GM23338 (cell line): ENCODE results near the gene PCNT. TPM values are rescaled to one million over a fixed set of nuclear protein-coding genes. Genes with fewer than 3 reads are reported as not detected.

ENCODE experiments used
- ATAC-seq: fragments of 200-7000 bp; cut with Tn5 transposase; 3 replicates; pipeline ENCODE4 v1.9.1; 2020
- DNase-seq: peaks from one replicate; pipeline ENCODE4 v3.0.0-alpha.2; 2015; ENCODE audit warnings: low spot score
- H2AFZ ChIP-seq: fragments of 200-600 bp; sonication (generic); 2 replicates; pipeline ENCODE4 v1.8.0; 2016; ENCODE audit warnings: antibody characterized with exemption, mild to moderate bottlenecking, moderate library complexity
- H3F3A ChIP-seq: fragments of 200-600 bp; sonication (generic); replicated peaks from 2 replicates; pipeline ENCODE4 v1.8.0; 2017; ENCODE audit warnings: antibody characterized with exemption, mixed run types, low read depth
- H3K27ac ChIP-seq: fragments of 200-600 bp; sonication (generic); 2 replicates; pipeline ENCODE4 v1.6.1; 2016; ENCODE audit warnings: low read depth
- H3K27me3 ChIP-seq: fragments of 200-600 bp; sonication (generic); 2 replicates; pipeline ENCODE4 v1.8.0; 2016; ENCODE audit warnings: mild to moderate bottlenecking, mixed run types, moderate library complexity; ENCODE audit not compliant: insufficient read depth
- H3K36me3 ChIP-seq: fragments of 200-600 bp; sonication (generic); 2 replicates; pipeline ENCODE4 v1.8.0; 2016; ENCODE audit warnings: mild to moderate bottlenecking; ENCODE audit not compliant: insufficient read depth
- H3K4me1 ChIP-seq: fragments of 200-600 bp; sonication (generic); 2 replicates; pipeline ENCODE4 v1.8.0; 2016; ENCODE audit warnings: mild to moderate bottlenecking, moderate library complexity; ENCODE audit not compliant: insufficient read depth
- H3K4me2 ChIP-seq: fragments of 200-600 bp; sonication (generic); 2 replicates; pipeline ENCODE4 v1.7.1; 2017; ENCODE audit warnings: mixed run types
- H3K4me3 ChIP-seq: fragments of 200-600 bp; sonication (generic); 2 replicates; pipeline ENCODE4 v1.6.1; 2016; ENCODE audit warnings: mixed run types
- H3K79me2 ChIP-seq: fragments of 200-600 bp; sonication (generic); replicated peaks from 2 replicates; pipeline ENCODE4 v1.8.0; 2017; ENCODE audit warnings: mild to moderate bottlenecking; ENCODE audit not compliant: insufficient read depth
- H3K9me2 ChIP-seq: fragments of 200-600 bp; sonication (generic); 2 replicates; pipeline ENCODE4 v1.8.0; 2017; ENCODE audit not compliant: insufficient read depth
- H4K20me1 ChIP-seq: fragments of 200-600 bp; sonication (generic); replicated peaks from 2 replicates; pipeline ENCODE4 v1.8.0; 2017; ENCODE audit warnings: mild to moderate bottlenecking; ENCODE audit not compliant: insufficient read depth
- H3K27ac Mint-ChIP-seq: 2 replicates; pipeline ENCODE4 v1.8.0; 2020; ENCODE audit warnings: inconsistent platforms, mild to moderate bottlenecking, moderate library complexity, mixed read lengths
- H3K27me3 Mint-ChIP-seq: 3 replicates; pipeline ENCODE4 v1.8.0; 2022; ENCODE audit warnings: low read depth, mild to moderate bottlenecking, moderate library complexity, mixed read lengths, inconsistent platforms; ENCODE audit not compliant: insufficient read depth, poor library complexity
- H3K36me3 Mint-ChIP-seq: 3 replicates; pipeline ENCODE4 v1.8.0; 2021; ENCODE audit warnings: low read depth, mild to moderate bottlenecking, inconsistent platforms, moderate library complexity, mixed read lengths
- H3K4me1 Mint-ChIP-seq: 3 replicates; pipeline ENCODE4 v1.8.0; 2020; ENCODE audit warnings: mild to moderate bottlenecking, inconsistent platforms, mixed read lengths
- H3K4me3 Mint-ChIP-seq: 3 replicates; pipeline ENCODE4 v1.8.0; 2021; ENCODE audit warnings: moderate library complexity, mild to moderate bottlenecking, inconsistent platforms, mixed read lengths
- H3K9me3 Mint-ChIP-seq: 3 replicates; pipeline ENCODE4 v1.8.0; 2020; ENCODE audit warnings: moderate library complexity, mild to moderate bottlenecking, inconsistent platforms, mixed read lengths
- CREB1 ChIP-seq: fragments of 250-450 bp; sonication (Bioruptor Pico); IDR thresholded peaks from 2 replicates; pipeline ENCODE4 v1.5.0; 2020; ENCODE audit warnings: low read depth, mild to moderate bottlenecking, moderate library complexity
- EZH2 ChIP-seq: fragments of 200-600 bp; sonication (generic); IDR thresholded peaks from one replicate; pipeline ENCODE4 v1.8.0; 2017; ENCODE audit warnings: antibody characterized with exemption, mild to moderate bottlenecking, low read depth; ENCODE audit not compliant: unreplicated experiment
- EZH2phosphoT487 ChIP-seq: fragments of 200-600 bp; sonication (generic); IDR thresholded peaks from one replicate; pipeline ENCODE4 v1.8.1; 2018; ENCODE audit warnings: antibody characterized with exemption; ENCODE audit not compliant: unreplicated experiment
- JUNB ChIP-seq: IDR thresholded peaks from one replicate; pipeline ENCODE4 v1.6.1; 2016; ENCODE audit warnings: antibody characterized with exemption; ENCODE audit not compliant: unreplicated experiment
- NANOG ChIP-seq: IDR thresholded peaks from 2 replicates; pipeline ENCODE4 v1.6.1; 2016; ENCODE audit warnings: antibody characterized with exemption, borderline replicate concordance
- POLR2AphosphoS5 ChIP-seq: IDR thresholded peaks from 2 replicates; pipeline ENCODE4 v1.6.1; 2016; ENCODE audit warnings: antibody characterized with exemption, low read depth
- STAT1 ChIP-seq: IDR thresholded peaks from one replicate; pipeline ENCODE4 v1.6.1; 2016; ENCODE audit warnings: antibody characterized with exemption; ENCODE audit not compliant: unreplicated experiment
- ZNF114 ChIP-seq: fragments of 250-450 bp; sonication (Bioruptor Pico); IDR thresholded peaks from 2 replicates; pipeline ENCODE4 v1.5.0; 2020; ENCODE audit warnings: mild to moderate bottlenecking, moderate library complexity
- ZNF331 ChIP-seq: fragments of 250-450 bp; sonication (Bioruptor Pico); IDR thresholded peaks from 2 replicates; pipeline ENCODE4 v1.5.0; 2020; ENCODE audit warnings: low read depth, mild to moderate bottlenecking, moderate library complexity
- polyA plus RNA-seq: library from polyadenylated mRNA; unstranded; fragments of >200 nt; fragmentation: Nextera tagmentation; extraction: Ambion mirVana; gene quantifications from 2 replicates; pipeline ENCODE4 v1.2.1, GENCODE V29; 2016
- total RNA-seq: library from RNA; depleted of rRNA; stranded (reverse); fragments of >200 nt; shearing (Covaris generic); gene quantifications from 2 replicates; pipeline ENCODE4 v1.2.3, GENCODE V29; 2014
- TF ChIP-seq, protein P1 (sequence below): fragments of 250-450 bp; sonication (Bioruptor Pico); IDR thresholded peaks from 2 replicates; pipeline ENCODE4 v1.5.0; 2020; ENCODE audit warnings: mild to moderate bottlenecking, moderate library complexity
- TF ChIP-seq, protein P2 (sequence below), 2 experiments: fragments of 200-600 bp in 1 of 2; sonication (generic) in 1 of 2; conservative IDR thresholded peaks; 2 replicates each; pipeline versions ENCODE4 v1.5.1 to v1.6.1; 2016 to 2017; ENCODE audit warnings: antibody characterized with exemption in 2 of 2, low read depth in 2 of 2, mild to moderate bottlenecking in 2 of 2, moderate library complexity in 1 of 2
- TF ChIP-seq, protein P3 (sequence below): IDR thresholded peaks from 2 replicates; pipeline ENCODE4 v1.6.1; 2016; ENCODE audit warnings: antibody characterized with exemption
- TF ChIP-seq, protein P4 (sequence below): IDR thresholded peaks from one replicate; pipeline ENCODE4 v1.6.1; 2018; ENCODE audit warnings: antibody characterized with exemption; ENCODE audit not compliant: unreplicated experiment

The PCNT gene
- total and polyA plus RNA-seq, 2 experiments from 2014 or later: 39.6 to 46.1 TPM

DNA sequence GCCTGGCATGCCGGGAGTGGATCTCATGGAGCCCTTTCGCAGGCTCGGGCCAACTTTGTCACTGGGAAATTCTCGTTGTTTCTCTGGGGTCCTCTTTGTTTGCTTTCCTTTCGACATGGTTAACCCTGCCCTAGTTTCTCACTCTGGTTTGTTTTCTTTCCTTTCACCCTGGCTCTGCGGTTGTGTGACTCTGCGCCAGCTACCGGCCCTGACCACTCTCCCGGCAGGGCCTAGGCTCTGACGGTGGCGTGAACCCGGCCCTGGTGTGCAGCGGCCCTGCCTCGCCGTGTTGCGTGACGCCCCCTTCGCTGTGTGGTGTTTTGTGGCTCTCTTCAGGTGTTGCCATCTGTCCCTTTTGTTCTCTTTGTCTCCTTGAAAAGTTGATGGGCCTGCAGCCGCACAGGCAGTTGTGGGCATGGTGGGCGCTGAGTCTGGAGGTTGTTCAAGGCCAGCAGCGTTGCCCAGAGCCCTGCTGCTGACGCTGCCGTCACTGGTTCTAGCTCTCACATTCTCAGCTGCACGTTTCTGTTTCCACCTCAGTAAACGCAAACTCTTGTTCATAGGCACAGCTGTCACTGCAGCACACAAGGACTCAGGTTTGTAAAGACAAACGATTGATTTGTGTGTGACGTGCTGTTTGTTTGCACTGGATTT is 70.1 kb downstream of the PCNT start:
- no peaks in the 10 kb centered on the region; the same call in 1 of the 2 replicates for H3K36me3 ChIP-seq
- DNase-seq (no peak), ATAC-seq (no peak)
- H4K20me1 ChIP-seq: no peaks in the 10 kb centered on the region
- no peak overlapping the region for H3K4me2 ChIP-seq
- Mint-ChIP-seq H3K27me3 (peaks cover 8% of the 10 kb centered on the region), H3K4me1 (no peaks in the 10 kb centered on the region), H3K9me3 (no peaks in the 10 kb centered on the region), H3K36me3 (peaks cover 39% of the 10 kb centered on the region), H3K4me3 (no peak overlapping the region), H3K27ac (no peak overlapping the region)
- no peaks in the 10 kb centered on the region for H3K4me1 ChIP-seq
- no peak overlapping the region for H3K4me3 ChIP-seq
- no peaks in the 10 kb centered on the region for H3F3A ChIP-seq
- no peaks in the 10 kb centered on the region for H3K79me2 ChIP-seq
- H2AFZ ChIP-seq: no peak overlapping the region
- H3K27me3 ChIP-seq: no peaks in the 10 kb centered on the region
- H3K27ac ChIP-seq: no peak overlapping the region
- H3K9me2 ChIP-seq: no peaks in the 10 kb centered on the region
- no peak for TF ChIP-seq POLR2AphosphoS5
- TF ChIP-seq, protein P1, sequence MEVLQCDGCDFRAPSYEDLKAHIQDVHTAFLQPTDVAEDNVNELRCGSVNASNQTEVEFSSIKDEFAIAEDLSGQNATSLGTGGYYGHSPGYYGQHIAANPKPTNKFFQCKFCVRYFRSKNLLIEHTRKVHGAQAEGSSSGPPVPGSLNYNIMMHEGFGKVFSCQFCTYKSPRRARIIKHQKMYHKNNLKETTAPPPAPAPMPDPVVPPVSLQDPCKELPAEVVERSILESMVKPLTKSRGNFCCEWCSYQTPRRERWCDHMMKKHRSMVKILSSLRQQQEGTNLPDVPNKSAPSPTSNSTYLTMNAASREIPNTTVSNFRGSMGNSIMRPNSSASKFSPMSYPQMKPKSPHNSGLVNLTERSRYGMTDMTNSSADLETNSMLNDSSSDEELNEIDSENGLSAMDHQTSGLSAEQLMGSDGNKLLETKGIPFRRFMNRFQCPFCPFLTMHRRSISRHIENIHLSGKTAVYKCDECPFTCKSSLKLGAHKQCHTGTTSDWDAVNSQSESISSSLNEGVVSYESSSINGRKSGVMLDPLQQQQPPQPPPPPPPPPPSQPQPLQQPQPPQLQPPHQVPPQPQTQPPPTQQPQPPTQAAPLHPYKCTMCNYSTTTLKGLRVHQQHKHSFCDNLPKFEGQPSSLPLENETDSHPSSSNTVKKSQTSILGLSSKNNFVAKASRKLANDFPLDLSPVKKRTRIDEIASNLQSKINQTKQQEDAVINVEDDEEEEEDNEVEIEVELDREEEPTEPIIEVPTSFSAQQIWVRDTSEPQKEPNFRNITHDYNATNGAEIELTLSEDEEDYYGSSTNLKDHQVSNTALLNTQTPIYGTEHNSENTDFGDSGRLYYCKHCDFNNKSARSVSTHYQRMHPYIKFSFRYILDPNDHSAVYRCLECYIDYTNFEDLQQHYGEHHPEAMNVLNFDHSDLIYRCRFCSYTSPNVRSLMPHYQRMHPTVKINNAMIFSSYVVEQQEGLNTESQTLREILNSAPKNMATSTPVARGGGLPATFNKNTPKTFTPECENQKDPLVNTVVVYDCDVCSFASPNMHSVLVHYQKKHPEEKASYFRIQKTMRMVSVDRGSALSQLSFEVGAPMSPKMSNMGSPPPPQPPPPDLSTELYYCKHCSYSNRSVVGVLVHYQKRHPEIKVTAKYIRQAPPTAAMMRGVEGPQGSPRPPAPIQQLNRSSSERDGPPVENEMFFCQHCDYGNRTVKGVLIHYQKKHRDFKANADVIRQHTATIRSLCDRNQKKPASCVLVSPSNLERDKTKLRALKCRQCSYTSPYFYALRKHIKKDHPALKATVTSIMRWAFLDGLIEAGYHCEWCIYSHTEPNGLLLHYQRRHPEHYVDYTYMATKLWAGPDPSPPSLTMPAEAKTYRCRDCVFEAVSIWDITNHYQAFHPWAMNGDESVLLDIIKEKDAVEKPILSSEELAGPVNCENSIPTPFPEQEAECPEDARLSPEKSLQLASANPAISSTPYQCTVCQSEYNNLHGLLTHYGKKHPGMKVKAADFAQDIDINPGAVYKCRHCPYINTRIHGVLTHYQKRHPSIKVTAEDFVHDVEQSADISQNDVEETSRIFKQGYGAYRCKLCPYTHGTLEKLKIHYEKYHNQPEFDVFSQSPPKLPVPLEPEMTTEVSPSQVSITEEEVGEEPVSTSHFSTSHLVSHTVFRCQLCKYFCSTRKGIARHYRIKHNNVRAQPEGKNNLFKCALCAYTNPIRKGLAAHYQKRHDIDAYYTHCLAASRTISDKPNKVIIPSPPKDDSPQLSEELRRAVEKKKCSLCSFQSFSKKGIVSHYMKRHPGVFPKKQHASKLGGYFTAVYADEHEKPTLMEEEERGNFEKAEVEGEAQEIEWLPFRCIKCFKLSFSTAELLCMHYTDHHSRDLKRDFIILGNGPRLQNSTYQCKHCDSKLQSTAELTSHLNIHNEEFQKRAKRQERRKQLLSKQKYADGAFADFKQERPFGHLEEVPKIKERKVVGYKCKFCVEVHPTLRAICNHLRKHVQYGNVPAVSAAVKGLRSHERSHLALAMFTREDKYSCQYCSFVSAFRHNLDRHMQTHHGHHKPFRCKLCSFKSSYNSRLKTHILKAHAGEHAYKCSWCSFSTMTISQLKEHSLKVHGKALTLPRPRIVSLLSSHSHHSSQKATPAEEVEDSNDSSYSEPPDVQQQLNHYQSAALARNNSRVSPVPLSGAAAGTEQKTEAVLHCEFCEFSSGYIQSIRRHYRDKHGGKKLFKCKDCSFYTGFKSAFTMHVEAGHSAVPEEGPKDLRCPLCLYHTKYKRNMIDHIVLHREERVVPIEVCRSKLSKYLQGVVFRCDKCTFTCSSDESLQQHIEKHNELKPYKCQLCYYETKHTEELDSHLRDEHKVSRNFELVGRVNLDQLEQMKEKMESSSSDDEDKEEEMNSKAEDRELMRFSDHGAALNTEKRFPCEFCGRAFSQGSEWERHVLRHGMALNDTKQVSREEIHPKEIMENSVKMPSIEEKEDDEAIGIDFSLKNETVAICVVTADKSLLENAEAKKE: no peak
- TF ChIP-seq, protein P2, sequence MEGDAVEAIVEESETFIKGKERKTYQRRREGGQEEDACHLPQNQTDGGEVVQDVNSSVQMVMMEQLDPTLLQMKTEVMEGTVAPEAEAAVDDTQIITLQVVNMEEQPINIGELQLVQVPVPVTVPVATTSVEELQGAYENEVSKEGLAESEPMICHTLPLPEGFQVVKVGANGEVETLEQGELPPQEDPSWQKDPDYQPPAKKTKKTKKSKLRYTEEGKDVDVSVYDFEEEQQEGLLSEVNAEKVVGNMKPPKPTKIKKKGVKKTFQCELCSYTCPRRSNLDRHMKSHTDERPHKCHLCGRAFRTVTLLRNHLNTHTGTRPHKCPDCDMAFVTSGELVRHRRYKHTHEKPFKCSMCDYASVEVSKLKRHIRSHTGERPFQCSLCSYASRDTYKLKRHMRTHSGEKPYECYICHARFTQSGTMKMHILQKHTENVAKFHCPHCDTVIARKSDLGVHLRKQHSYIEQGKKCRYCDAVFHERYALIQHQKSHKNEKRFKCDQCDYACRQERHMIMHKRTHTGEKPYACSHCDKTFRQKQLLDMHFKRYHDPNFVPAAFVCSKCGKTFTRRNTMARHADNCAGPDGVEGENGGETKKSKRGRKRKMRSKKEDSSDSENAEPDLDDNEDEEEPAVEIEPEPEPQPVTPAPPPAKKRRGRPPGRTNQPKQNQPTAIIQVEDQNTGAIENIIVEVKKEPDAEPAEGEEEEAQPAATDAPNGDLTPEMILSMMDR (conservative IDR thresholded peaks at IDR 0.05; ENCODE audit: low read depth in 2 of 2): no peak
- TF ChIP-seq STAT1: no peak
- TF ChIP-seq NANOG: no peak
- TF ChIP-seq EZH2phosphoT487: no peak
- TF ChIP-seq, protein P3, sequence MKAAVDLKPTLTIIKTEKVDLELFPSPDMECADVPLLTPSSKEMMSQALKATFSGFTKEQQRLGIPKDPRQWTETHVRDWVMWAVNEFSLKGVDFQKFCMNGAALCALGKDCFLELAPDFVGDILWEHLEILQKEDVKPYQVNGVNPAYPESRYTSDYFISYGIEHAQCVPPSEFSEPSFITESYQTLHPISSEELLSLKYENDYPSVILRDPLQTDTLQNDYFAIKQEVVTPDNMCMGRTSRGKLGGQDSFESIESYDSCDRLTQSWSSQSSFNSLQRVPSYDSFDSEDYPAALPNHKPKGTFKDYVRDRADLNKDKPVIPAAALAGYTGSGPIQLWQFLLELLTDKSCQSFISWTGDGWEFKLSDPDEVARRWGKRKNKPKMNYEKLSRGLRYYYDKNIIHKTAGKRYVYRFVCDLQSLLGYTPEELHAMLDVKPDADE: no peak
- no peak for TF ChIP-seq ZNF114 (CRISPR knock-in tag)
- TF ChIP-seq EZH2: no peak
- no peak for TF ChIP-seq JUNB
- TF ChIP-seq, protein P4, sequence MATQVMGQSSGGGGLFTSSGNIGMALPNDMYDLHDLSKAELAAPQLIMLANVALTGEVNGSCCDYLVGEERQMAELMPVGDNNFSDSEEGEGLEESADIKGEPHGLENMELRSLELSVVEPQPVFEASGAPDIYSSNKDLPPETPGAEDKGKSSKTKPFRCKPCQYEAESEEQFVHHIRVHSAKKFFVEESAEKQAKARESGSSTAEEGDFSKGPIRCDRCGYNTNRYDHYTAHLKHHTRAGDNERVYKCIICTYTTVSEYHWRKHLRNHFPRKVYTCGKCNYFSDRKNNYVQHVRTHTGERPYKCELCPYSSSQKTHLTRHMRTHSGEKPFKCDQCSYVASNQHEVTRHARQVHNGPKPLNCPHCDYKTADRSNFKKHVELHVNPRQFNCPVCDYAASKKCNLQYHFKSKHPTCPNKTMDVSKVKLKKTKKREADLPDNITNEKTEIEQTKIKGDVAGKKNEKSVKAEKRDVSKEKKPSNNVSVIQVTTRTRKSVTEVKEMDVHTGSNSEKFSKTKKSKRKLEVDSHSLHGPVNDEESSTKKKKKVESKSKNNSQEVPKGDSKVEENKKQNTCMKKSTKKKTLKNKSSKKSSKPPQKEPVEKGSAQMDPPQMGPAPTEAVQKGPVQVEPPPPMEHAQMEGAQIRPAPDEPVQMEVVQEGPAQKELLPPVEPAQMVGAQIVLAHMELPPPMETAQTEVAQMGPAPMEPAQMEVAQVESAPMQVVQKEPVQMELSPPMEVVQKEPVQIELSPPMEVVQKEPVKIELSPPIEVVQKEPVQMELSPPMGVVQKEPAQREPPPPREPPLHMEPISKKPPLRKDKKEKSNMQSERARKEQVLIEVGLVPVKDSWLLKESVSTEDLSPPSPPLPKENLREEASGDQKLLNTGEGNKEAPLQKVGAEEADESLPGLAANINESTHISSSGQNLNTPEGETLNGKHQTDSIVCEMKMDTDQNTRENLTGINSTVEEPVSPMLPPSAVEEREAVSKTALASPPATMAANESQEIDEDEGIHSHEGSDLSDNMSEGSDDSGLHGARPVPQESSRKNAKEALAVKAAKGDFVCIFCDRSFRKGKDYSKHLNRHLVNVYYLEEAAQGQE: no peak
- TF ChIP-seq ZNF331: no peak
- TF ChIP-seq CREB1 (CRISPR knock-in tag): no peak
